Stimulated activated CD8-positive, alpha-beta memory T cell treated with anti-CD3 and anti-CD28 coated beads, Interleukin-15, amount 100 ng/mL, for 24 hours (primary cell): Measurements from ENCODE around the gene TWIST2.

Experiments
- DNase-seq: peaks from one replicate; pipeline ENCODE4 v3.0.0-alpha.2; 2020; ENCODE audit warnings: low read depth

Gene TWIST2

DNA sequence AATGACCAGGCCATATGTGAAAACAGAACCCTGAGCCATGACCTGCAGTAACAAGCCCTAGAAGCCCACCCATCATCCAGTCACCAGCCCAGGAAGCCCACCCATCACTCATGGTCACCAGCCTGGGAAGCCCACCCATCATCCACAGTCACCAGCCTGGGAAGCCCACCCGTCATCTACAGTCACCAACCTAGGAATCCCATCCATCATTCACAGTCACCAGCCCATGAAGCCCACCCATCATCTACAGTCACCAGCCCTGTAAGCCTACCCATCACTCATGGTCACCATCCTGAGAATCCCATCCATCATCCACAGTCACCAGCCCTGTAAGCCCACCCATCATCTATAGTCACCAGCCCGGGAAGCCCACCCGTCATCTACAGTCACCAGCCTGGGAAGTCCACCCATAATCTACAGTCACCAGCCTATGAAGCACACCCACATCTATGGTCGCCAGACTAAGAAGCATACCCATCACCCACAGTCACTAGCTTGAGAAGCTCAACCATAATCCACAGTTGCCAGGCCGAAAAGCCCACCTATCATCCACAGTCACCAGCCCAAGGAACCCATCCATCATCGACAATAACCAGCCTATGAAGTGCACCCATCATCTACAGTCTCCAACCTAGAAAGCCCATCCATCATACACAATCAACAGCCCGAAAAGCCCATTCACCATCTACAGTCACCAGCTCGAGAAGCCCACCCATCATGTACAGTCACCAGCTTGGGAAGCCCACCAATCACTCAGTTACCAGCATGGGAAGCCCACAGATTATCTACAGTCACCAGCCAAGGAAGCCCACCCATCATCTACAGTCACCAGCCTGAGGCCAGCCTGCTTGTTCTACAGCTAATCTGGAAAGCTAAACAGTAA lies 91.9 kb downstream of the TWIST2 start:
- DNase-seq, result no peak

DNA sequence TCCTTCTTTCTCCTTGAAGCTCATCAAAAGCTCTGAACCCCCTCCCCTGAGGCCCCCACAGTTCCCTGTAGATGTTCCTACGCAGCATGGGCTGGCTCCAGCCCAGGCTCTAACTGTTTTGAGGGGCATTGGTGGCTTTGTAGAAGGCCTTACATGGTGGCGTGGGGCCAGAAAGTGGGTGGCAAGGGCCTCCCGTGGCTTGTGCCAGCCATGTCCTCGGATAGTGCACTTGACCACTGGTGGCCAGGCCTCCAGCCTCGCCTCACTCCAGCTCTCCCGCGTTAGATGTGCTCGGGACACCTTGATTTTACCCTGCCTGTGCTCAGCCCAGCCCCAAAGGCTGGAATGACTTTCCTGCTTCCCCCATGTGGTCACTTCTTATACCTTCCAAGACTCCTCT lies 92.9 kb downstream of the TWIST2 start:
- no peak for DNase-seq

DNA sequence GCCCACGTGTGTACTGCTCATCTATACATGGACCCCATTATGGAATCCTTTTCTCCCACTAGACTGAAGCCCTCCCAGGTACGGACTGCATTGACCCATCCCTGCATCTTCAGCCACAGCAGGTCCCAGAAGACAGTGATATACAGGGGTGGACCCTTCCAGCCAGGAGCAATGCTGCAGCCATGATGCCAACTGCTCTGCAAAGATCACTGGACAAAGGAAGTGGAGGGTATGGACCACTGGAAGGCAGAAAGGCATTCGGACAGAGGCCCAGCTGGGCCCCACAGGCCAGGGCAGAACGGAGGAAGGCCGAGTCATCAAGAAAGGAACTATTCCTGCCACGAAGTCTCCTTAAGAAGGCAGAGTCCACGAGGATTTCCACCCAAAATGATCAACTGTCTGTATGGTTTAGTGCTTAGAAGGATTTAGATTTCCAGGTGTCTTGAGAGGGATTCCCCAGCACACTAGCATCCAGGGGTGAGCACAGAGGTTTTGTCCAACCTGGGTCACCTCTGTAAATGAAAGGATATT lies 93.4 kb downstream of the TWIST2 start:
- DNase-seq, result no peak

DNA sequence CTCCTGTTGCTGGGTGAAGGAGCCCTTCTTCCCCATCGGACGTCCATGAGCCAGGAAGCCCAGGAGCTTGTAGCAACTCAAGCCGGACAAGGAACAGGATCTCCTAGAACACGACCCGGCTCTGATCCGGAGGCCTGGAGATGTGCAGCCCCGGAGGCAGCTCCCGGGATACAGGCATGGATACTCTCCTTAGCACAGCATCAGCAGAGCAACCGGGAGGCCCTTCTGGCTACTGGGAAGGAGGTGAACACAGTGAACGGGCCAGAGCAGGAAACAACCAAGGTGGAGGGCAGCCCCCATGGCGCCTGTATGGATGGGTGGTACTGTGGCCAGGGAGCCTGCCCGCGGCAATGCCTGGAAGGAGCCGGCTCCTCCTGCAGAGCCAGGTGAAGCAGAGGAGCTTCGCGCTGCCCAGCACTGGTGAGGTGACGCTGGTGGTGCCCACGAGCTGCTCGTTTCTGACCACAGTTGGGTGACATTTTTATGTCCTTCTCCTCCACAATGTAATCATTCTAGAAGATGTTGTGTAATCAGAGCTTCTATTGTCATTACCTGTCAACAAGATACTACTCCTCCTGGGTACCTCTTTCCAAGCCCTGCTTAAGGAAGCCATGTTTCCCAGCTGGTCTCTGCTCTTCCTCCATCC lies 94.3 kb downstream of the TWIST2 start:
- DNase-seq, result no peak

DNA sequence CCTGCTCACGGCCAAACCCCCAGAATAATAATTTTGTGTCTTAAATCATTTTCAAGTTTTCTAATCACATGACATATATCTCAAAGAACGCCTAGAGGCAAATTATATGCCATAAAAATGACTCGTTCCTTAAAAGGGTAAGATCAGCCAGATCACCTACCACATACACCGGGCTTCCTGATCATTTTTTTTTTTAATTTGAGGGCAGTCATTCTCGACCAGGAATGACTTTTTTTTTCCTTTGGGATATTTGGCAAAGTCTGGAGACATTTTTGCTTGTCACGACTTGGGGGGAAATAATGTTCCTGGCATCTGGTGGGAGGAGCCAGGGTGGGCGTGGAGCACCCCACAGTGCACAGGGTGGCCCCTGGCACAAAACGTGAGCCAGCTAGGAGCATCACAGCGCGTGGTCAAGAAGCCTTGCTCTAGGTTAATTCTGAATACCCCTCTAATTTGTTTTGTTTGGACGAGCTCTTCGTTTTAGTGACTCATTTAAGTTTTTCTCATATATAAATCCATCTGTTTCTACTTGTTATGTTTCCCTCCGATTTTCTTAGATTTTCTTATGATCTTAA lies 94.9 kb downstream of the TWIST2 start:
- DNase-seq, result no peak

DNA sequence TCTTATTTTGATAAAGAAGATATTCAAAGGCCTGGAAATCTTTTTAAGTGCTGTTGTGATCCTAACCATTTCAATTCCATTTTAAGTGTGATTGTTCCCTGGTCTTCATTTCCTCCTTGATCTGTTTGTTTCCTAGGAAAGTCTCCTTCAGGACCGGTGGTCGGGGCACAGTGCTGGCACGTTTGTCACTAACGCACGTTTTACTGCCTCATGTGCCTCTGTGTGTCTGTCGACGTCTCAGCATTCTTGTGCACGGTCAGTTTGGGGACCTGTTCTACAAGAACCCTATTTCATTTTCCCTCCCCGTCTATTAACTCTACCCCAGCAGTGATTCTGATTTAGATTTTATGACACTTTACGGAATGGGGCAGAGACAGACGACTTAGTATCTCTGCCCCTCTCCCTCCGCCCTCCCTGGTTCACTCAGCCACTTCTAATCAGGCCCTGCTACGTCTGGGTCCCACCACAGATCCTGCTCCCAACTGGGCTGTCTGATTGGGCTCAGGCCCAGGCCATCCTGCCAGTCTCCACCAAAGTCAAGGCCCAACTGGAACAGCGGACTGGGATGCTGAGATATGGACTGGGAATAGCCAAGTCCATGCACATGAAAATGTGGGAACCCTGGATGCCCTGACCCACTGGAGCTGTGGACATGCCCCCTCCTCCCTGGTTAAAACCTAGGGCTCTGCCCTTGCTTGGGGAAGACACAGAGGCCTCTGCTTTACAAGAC lies 95.6 kb downstream of the TWIST2 start:
- no peak for DNase-seq

DNA sequence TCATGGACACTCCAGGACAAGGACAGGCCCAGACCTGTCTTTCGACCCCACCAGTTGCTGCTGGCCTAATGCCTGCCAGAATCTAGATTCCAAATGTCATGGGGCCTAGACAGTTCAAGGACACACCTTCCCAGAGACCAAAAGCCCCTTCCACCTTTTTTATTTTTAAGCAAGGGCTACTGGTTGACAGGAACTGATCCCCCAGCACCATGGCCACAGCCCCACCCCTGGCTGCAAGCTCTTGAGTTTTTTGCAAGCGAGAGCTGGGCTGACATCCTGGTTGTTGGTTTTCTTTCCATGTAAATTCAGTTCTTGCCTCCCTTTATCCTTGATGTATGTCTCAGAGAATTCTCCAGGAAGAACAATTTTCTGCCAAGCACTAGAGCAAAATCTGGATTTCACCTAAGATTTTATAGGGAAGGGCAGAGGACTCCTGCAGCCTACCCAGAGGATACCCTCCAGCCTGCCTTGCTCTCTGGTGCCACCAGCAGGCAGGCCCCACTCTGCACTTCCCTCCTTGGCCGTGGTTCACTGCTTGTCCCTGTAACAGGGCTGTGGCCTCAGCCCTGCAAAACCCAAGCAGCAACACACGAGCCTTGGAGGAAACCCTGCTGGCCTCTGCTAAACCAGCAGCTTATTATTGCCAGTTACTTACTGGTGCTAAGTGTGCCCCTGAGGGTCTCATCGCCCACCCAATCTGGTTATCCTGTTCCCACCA lies 97.7 kb downstream of the TWIST2 start:
- no peak for DNase-seq

DNA sequence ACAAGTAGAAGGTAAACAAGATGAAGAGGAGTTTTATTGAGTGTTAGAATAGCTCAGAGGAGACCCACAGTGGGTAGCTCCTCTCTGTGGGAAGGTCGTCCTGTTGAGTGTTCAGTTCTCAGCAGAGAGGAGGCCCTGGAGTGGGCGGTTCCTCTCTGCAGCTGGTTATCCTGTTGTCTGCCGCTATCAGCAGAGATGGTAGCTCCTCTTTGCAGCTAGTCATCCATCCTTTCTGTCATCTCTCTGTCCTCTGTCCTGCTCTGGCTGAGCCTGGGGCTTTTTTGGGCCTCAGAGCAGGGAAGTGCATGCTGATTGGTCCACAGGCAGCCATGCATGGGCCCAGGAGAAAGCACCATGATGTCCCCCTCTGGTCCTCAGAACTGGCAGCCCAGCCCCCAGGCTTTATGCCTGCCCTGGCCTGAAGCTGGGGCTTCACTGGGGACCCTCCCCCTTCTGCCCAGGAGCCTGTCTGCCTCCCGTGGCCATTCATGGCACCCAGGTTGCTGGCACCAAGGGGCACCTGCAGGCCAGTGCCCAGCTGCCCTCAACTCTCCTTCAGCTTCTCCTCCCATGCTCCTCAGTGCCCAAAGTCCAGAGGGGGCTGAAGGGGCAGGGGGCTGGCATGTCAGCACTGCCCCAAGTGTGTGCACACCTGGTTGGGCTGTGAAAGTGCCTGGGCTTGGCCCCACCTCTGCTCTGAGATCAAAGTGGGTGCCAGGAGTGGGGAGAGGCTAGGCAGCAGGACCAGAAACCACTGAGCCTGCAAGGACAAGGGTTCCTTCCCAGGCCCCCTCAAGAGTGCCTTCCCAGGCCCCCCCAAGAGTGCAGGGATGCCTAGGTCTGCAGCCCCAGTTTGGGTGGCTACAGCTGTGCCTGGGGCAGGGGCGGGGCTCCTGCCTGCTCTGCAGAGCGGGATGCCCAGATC lies 98.7 kb downstream of the TWIST2 start:
- no peak for DNase-seq

DNA sequence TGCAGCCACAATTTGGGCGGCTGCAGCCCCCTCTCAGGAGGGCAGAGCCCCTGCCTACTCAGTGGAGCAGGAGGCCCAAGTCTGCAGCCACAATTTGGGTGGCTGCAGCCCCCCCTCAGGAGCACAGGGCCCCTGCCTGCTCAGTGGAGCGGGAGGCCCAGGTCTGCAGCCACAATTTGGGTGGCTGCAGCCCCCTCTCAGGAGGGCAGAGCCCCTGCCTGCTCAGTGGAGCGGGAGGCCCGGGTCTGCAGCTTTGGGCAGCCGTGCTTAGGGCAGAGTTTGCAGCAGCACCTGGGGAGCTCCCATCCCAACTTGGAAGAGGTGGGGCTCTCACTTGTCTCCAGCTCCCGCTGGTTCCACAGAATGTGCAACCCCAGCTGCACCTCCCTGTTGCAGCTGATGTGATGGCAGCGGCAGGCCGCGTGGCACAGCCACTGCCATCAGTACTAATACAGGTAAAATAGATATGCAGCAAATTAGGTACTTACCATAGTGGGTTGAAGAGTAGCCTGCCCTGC lies 99.4 kb downstream of the TWIST2 start:
- DNase-seq, result no peak

DNA sequence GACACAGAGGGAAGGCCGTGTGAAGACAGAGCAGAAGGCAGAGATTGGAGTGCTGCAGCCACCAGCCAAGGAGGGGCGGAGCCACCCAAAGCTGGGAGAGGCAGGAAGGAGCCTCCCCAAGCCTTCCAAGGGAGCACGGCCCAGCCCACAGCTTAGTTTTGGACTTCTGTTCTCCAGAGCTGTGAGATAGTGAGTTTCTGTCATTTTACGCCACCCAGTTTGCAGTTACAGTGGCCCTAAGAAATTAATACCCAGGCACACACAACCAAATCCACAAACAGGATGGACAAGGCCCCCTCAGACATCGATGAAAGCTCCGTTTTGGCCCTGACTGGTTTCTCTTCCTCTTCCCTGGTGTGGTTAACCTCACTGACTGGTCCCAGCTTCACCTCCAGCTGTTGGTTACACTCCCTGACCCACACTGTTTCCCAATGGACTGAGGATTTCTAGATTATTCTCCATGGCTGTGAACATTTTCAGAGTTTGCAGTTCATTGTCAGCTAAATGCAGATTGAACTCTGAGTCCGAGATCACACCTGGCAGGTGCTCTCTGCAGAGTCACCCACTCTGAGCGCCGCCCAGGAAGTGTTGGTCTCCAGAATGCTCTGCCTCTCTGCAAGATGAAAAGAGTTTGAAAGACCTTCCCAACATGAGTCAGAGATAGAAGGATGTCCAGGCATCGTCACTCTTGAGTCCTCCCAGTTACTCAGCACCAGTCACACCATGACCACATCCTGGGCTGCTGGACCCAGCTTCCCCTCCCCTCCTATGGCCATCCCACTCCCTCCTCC lies 100.2 kb downstream of the TWIST2 start:
- DNase-seq, result no peak

DNA sequence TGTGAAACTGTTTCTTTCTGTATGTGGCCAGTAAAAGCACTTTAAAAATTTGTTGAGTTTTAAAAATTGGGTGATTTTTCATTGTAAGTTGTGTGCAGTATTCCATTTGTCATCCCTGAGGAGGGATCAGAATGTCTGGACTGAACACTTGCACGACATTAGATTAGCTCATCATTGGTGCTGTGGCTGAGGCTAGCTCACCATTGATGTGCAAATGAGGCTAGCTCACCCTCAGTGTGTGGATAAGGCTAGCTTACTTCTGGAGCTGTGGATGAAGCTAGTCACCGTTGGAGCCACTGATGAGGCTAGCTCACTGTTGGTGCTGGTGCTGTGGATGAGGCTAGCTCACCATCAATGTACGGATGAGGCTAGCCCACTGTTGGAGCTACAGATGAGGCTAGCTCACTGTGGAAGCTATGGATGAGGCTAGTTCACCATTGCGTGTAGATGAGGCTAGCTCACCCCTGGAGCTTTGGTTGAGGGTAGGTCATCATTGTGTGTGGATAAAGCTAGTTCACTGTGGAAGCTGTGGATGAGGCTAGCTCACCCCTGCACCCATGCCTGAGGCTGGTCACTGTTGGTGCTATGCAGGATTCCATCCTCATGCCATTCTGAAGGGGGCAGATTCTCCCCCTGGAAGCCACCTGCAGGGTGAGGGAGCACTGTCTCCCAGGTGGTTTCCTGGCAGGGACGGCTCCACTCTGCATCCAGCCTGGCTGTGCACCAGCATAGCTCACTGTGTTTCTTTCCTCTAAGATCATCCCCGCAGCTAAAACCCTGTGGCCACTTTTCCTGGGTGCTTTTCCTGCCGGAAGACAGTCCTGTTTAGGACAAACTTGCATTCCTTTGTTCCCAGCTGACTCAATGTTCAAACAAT lies 101.1 kb downstream of the TWIST2 start:
- no peak for DNase-seq

DNA sequence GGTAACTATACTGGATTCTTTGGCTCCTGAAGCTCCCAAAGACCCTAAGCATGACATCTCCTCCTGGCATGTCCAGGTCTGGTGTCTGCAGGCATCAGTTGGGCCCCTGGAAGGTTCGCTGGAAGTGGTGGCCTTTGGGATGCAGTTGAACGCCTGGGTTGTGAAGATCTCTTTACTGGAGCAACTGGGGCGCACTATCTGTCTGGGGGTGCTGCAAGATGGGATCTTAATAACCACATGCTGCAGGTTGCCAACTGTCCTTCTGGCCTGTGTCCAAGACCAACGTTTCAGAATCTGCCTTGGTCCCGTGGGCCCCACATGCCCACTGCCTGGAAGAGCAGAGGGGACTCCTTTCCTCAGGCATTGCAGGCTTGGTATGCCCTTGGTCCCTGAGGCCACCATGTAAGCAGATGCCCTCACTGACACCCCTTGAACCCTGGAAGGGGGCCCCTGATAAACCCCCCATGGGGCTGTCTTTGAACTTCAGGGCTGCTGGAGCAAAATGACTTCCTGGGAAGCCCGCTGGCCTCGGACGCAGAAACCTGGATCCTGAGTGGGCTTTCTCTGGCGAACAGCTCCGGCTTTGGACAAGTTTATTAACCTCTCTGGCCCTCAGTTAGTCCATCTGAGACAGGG lies 101.9 kb downstream of the TWIST2 start:
- no peak for DNase-seq

DNA sequence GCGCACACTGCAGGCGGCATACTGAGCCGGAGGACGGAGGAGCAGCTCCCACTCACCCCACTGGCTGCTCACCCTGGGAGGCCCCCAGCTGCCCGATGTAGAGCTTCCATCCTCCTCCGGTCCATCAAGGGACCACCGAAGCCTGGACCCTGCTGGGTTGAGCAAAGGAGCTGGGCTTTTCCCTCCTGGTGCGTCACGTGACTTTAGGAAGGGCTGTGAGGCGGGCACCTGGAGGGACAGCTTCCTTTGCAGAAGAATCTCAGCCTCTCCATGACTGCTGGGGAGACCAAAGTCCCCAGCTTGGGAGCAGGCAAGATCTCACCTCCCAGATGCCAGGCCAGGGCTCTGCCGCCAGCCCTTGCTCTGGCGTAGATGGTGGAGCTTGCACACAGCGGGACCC lies 102.7 kb downstream of the TWIST2 start:
- DNase-seq, result no peak

DNA sequence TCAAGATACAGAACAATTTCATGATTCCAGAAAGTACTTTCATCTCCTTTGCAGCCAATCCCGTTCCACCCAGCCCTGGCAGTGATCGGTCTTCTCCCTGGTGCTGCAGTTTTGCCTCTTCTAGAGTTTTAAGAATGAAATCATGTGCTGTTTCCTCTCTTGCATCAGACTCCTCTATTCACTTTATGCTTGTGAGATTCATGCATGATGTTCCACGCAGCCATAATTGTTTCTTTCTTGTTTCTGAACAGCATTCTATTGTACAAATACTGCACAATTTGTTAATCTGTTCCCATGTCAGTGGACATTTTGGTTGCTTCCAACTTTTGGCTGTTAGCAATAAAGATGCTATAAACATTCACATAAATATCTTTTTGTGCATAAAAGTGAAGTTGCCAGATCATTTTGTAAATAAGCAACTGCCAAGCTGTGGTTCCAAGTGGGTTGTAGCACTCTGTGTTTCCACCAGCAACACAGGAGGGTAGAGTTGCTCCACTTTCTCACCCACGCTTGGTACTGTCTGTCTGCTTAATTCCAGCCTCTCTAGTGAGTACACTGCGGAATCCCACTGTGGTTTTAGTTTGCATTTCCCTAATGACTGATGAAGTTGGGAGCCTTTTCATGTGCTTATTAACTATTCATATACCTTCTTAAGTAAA lies 104.5 kb downstream of the TWIST2 start:
- DNase-seq, result no peak

DNA sequence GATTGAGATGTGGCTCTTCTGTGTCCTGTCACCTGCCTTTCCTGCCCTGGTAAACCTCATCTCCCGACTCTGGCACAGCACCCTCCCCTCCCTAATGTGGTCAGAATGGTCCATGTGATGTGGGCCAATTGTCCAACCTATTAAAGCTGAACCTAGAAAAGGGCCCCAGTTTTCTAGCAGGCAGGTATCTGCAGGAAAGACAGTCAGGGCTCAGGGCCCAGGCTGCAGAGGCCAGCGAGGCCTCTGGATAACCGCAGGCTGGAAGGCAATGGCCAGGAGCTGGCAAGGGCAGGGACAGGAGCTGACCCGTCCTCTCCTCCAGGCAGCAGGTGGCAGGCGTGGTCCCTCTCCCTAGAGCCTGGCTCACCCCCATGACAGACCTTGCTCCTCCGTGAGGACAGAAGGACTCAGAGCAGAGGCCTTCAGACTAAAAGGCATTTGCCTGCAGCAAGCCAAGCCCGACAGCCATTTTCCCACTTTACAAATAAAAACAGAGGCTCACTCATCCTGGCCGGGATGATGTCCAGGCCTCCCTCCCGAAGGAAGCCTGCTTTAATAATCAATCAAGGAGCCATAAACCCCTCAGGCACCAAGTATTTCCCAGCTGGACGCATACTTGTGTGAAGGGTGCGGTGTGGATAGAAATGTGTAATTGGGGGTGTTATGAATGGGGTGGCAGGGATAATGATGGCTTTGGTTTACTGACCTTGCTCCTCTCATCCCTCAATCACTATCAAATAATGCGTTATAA lies 107.1 kb downstream of the TWIST2 start:
- no peak for DNase-seq

DNA sequence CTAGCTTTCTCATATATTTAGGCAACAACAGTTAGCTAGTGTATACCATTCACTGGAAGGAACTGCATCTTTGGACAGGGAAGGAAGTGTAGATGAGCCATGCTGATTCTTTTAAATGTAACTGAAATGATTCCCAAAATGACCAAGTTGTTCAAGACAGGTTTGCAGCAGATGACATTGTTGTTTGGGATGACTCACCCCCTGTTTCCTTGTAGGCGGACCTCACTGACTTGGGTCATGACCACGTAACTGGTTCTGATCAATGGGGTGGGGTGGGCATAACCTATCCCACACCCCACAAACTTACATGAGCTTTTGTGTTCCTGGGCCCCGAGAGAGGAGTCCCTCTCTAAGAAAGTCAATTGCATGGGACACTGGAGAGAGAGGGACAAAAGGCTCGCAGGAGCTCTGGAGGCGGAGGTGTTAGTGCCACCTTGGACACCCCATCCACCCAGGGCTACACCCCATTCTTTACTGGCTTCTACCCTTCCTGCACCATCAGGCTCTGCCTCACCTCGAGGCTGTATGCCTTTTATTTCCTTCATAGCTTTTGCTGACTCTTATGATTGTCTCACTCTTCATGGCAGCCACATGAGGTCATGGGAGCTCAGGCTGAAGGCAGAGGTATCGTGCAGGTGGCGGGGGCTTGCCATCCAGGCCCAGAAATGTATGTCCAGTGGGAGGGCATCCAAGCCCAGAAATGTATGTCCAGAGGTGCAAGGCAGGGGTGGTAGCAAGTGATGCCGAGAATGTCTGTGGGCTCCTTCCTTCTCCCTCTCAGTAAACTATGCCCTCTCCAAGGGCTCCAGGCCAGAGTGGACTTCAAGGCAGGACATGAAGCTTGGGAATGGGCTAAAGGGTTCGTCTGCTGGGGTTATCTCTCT lies 108.0 kb downstream of the TWIST2 start:
- no peak for DNase-seq
